GM10248 (cell line): Measurements from ENCODE around the gene UGGT2.

ENCODE experiments used
- CTCF ChIA-PET: fragments of 300-600 bp; sonication (Branson Sonifier 250); formaldehyde crosslinking; extraction: SDS; loops from one replicate; lab custom pipeline; 2021; ENCODE audit warnings: antibody characterized with exemption; lab: Yijun Ruan, JAX
- POLR2A ChIA-PET: fragments of 350-650 bp; sonication (Branson Sonifier 250); formaldehyde crosslinking; extraction: SDS; loops from one replicate; lab custom pipeline; 2020; ENCODE audit warnings: antibody characterized with exemption; lab: Yijun Ruan, JAX
- DNase-seq: peaks from one replicate; pipeline ENCODE4 v3.0.0; 2012; ENCODE audit errors: extremely low spot score
- CTCF ChIP-seq: IDR thresholded peaks from 2 replicates; pipeline ENCODE4 v1.5.1; 2012; ENCODE audit warnings: mild to moderate bottlenecking, low read depth; ENCODE audit errors: extremely low read depth, missing control alignments, control extremely low read depth

The UGGT2 gene

GRCh38 chr13:95970878-95971277, 82.3 kb downstream of the UGGT2 start:
- ChIA-PET CTCF (no interaction called here), POLR2A (no interaction called here)
- no peak for TF ChIP-seq CTCF
- no peak for DNase-seq

DNA sequence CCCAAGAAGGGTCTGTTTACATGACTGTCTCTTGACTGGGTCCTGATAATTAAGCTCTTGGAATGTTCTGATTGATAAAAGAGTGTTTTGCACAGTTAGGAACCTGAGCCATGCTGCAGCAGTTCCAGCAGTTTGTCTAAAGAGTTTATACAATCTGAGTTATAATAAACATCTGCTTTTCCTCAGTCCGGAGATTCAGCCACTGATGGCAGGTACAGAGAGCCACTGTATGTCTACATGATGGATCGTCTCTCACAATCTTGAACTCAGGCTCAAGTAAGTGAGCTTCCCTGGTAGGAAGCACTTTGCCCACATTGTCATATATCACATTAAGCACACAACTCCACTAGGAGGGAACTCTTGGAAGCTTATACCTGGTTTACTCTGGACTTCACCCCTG, 84.3 kb downstream of the UGGT2 start:
- no peak for DNase-seq
- POLR2A ChIA-PET: no interaction called here
- TF ChIP-seq CTCF: no peak
- CTCF ChIA-PET: no interaction called here

GRCh38 chr13:95957331-95957730, 95.9 kb downstream of the UGGT2 start:
- no peak for DNase-seq
- POLR2A ChIA-PET: no interaction called here
- no peak for TF ChIP-seq CTCF
- CTCF ChIA-PET: no interaction called here

DNA sequence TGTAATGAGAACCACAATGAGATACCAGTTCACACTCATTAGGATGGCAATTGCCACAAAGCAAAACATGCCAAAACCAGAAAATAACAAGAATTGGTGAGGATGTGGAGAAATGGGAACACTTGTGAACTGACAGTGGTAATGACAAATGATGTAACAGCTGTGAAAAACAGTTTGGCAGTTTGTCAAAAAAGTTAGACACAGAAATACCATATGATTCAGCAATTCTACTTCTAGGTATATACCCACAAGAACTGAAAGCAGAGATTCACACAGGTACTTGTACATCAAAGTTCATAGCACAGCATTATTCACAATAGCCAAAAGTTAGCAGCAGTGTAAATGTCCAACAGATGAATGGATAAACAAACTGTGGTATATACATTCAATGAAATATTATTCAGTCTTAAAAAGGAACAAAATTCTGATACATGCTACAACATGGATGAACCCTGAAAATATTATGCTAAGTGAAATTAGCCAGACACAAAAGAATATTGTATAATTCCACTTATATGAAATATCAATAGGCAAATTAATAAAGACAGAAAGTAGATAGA, 96.5 kb downstream of the UGGT2 start:
- ChIA-PET POLR2A (no interaction called here), CTCF (no interaction called here)
- no peak for DNase-seq
- no peak for TF ChIP-seq CTCF

DNA sequence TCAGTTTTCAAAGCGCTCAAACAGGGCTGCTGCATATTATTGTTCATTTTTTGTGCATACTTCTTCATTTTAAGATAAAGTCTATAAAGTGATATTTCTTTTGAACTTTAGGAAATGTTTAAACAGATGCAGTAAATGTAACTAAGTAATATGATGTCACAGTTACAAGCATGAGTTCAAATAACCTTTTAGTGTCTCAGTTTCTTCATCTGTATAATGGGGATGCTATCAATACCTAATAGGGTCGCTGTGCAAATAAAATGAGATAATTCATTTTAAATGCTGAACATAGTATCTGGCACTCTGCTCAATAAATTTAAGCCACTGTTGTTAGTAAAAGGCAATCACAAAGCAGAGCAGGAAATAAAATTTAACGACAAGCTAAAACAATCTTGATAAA, 97.5 kb downstream of the UGGT2 start:
- POLR2A ChIA-PET: no interaction called here
- no peak for DNase-seq
- no peak for TF ChIP-seq CTCF
- CTCF ChIA-PET: no interaction called here

GRCh38 chr13:95955255-95955654, 97.9 kb downstream of the UGGT2 start:
- POLR2A ChIA-PET: no interaction called here
- DNase-seq: peak; percentile 9
- CTCF ChIA-PET: no interaction called here
- TF ChIP-seq CTCF: no peak

DNA sequence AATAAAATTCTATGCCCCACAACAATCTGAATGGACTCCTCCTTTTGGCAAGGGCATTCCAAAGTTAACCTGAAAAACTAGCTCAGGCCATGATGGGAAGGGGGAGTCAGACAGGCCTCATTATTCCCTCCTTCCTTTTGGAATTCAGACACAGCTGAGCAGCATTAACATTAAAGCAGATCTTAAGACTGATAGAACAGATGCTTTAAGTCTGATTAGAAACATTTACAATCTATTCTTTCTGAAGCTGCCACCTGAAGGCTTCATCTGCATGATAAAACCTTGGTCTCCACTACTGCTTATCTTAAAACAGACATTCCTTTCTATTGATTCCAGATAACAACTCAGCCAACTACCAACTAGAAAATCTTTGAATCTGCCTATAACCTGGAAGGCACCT, 98.9 kb downstream of the UGGT2 start:
- ChIA-PET CTCF (no interaction called here), POLR2A (no interaction called here)
- TF ChIP-seq CTCF: no peak
- no peak for DNase-seq
